SK-N-MC (cell line): Measurements from ENCODE around the gene CTF1.

Experiments
- EZH2 ChIP-seq: fragments of 200-600 bp; sonication (generic); IDR thresholded peaks from one replicate; pipeline ENCODE4 v1.6.1; 2017; ENCODE audit warnings: antibody characterized with exemption
- POLR2AphosphoS5 ChIP-seq: IDR thresholded peaks from 2 replicates; pipeline ENCODE4 v1.6.1; 2012; ENCODE audit warnings: mild to moderate bottlenecking, low read depth, low read length, borderline replicate concordance

DNA sequence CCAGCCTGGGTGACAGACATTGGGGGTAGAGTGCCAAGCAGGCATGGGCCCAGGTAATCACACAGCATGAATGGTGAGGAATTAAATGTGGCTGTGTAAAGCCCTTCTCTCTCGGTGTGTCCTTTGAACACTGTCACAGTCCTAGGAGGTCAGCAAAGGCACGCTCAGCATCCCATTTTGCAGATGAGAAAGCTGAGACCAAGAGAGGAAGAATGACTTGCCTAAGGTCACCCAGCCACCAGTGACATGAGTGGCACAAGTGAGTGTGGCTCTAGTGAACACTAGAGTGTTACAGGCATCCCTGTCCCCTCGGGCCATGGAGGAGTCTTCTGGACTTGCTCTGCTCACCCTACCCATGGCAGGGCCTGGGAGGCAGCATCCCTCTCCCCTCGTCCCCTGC lies 10.7 kb downstream of the CTF1 start:
- TF ChIP-seq EZH2 (no peak), POLR2AphosphoS5 (no peak)
